Measurements from ENCODE around the gene CD59. TPM values are rescaled to one million over a fixed set of nuclear protein-coding genes. Genes with fewer than 3 reads are reported as not detected.
A peak's percentile ranks its signal among the peaks of the same experiment; 100 is the strongest.
"Not testable (repeated sequence)": the region's sequence is repeated elsewhere in the genome, so short reads cannot be mapped to it uniquely, and the experiment has no call there.

CD59 gene
- total RNA-seq, 2 experiments from 2014 or later, result 97.2 to 97.4 TPM

DNA sequence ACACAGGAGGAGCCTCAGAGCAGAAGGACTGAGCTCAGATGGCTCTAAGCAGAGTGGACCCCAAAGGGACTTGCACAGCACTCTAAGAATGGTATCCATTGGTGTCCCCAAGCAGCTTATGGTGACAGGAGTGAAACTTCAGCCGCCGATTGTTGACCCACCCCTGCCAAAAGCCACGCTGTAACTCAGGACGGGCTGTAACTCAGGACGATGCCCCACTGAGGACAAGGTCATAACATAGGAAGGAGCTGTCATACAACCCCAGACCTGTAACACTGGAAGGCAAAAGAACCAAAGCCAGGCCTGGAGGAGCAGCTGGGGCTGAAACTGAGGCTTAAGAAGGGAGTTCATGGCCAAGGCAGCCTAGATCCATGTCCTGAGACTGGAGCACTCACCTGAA, 14.2 kb downstream of the CD59 start:
- Mint-ChIP-seq H3K27me3 (peaks cover 2% of the 10 kb centered on the region), H3K4me1 (peaks cover 48% of the 10 kb centered on the region), H3K4me3 (no peak overlapping the region), H3K36me3 (ENCODE audit: low read depth) (peaks cover 17% of the 10 kb centered on the region), H3K27ac (peak overlapping the region; percentile 36), H3K9me3 (no peaks in the 10 kb centered on the region)
- ChIA-PET CTCF (interaction anchor here (1.5 kb wide), 1 partner anchor 15 kb away, joined by 3 read pairs; no protein-coding TSS in a partner anchor), POLR2A (no interaction called here)
- DNase-seq, result no peak

DNA sequence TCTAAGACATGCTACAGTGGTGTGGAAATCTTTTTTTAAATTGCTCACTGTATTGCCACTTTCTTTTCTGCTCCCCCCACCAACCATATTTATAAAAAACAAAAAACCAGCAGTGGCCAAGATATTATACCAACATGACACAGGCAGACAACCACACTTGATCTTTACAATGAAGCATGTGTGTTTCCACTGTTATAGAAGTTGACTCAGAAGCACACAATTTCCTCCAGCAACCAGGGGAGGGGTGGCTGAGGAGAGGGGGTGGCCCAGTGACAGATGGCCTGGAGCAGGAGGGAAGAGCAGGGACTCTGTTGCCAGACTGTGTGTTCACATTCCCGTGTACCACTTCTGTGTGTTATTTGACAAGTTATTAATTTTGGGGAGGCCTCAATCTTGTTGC, 14.8 kb downstream of the CD59 start:
- H3K4me1 Mint-ChIP-seq, result peaks cover 50% of the 10 kb centered on the region
- POLR2A ChIA-PET, result no interaction called here
- H3K36me3 Mint-ChIP-seq (ENCODE audit: low read depth), result peaks cover 17% of the 10 kb centered on the region
- H3K9me3 Mint-ChIP-seq, result no peaks in the 10 kb centered on the region
- no peak overlapping the region for H3K4me3 Mint-ChIP-seq
- CTCF ChIA-PET, result no interaction called here
- H3K27ac Mint-ChIP-seq, result no peak overlapping the region
- H3K27me3 Mint-ChIP-seq, result peaks cover 2% of the 10 kb centered on the region
- no peak for DNase-seq

DNA sequence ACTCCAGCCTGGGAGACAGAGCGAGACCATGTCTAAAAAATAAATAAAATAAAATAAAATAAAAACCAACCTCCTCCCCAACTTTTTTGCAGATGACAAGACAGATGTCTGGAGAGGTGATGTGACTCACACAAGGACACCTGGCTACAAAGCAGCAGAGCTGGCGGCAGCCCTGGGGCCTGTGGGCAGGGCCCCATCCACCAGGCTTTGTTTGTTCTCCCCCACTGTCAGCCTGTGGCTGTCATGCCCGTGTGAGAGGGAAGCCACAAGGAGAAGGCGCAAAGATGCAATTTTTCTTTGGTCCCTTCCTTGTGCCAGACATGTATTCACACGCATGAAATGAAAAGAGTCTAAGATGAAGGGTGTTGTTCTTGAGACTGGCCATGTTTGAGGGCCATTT, 16.6 kb downstream of the CD59 start:
- Mint-ChIP-seq H3K27me3 (no peaks in the 10 kb centered on the region), H3K9me3 (no peaks in the 10 kb centered on the region), H3K4me3 (no peak overlapping the region), H3K36me3 (ENCODE audit: low read depth) (peaks cover 15% of the 10 kb centered on the region), H3K4me1 (peaks cover 41% of the 10 kb centered on the region), H3K27ac (no peak overlapping the region)
- no peak for DNase-seq
- CTCF ChIA-PET, result interaction anchor here (1.5 kb wide), 1 partner anchor 23 kb away, joined by 7 read pairs; no protein-coding TSS in a partner anchor
- POLR2A ChIA-PET, result no interaction called here

DNA sequence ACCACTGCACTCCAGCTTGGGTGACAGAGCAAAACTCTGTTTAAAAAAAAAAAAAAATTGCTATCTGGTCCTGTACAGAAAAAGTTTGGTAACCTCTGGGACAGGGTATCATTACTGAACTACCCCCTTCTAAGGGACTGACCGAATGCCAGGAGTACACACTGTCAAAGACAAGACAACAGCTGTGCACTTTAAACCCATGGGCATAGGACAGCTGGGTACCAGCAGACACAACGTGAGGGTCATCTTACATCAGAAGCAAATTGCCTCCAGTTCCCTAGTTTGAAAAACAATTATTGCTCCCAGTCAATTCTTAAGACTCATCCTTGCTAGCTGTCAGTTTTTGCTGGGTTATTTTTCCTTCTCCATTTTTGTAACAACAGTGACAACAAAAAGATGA, 17.8 kb downstream of the CD59 start:
- POLR2A ChIA-PET, result no interaction called here
- CTCF ChIA-PET, result interaction anchor here (0.7 to 1.1 kb wide), 2 partner anchors 39 to 399 kb away, joined by 5 to 8 read pairs; no protein-coding TSS in a partner anchor
- no peak for DNase-seq
- H3K27me3 Mint-ChIP-seq, result no peaks in the 10 kb centered on the region
- H3K4me1 Mint-ChIP-seq, result peaks cover 31% of the 10 kb centered on the region
- H3K9me3 Mint-ChIP-seq, result no peaks in the 10 kb centered on the region
- peaks cover 17% of the 10 kb centered on the region for H3K36me3 Mint-ChIP-seq (ENCODE audit: low read depth)
- H3K27ac Mint-ChIP-seq, result no peak overlapping the region
- no peak overlapping the region for H3K4me3 Mint-ChIP-seq

DNA sequence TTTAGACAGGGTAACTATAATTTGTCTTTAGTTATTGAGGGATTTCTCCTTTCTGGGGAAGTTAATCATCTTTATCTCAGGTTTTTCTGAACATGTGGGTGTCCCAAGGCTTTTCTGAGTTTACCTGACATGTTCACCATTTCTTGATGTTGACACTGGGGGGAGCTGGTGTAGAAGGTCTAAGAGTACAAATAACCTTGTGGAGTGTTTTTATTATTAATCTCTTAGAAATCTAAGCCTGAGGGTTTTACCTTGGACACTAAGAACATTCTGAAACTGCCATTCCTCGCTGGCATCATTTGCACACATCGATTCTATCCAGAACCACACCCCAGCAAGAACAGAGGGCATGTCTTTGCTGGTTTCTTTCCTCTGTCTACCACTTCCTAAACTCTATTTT, 20.0 kb downstream of the CD59 start:
- Mint-ChIP-seq H3K36me3 (ENCODE audit: low read depth) (peaks cover 10% of the 10 kb centered on the region), H3K4me1 (peaks cover 10% of the 10 kb centered on the region), H3K27ac (no peak overlapping the region), H3K9me3 (no peaks in the 10 kb centered on the region), H3K27me3 (no peaks in the 10 kb centered on the region), H3K4me3 (no peak overlapping the region)
- peak; percentile 25 for DNase-seq
- ChIA-PET CTCF (interaction anchor here (0.6 to 3.0 kb wide), 7 partner anchors 10 to 91 kb away, joined by 3 to 22 read pairs (median 3); no protein-coding TSS in a partner anchor), POLR2A (no interaction called here)

DNA sequence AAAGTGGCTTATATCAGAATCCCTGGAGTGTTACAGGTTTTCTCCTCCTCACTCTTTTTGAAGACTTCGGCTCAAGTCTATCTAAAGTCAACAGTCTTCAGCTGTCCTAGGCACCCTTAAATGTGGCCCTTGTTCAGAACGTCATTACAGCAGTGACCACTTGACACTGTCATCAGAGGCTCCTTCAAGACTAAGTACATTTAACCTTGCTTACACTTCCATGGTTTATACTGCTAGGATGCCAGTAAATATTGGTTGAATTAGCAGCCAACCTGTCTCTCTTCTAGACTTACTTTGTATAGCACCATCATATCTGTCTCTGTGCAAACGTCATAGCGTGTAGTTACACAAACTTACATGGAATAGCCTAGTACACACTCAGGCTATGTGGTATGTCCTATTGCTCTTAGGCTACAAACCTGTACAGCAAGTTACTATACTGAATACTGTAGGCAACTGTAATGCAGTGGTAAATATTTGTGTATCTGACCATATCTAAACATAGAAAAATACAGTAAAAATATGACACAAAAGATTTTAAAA, 22.3 kb downstream of the CD59 start:
- ChIA-PET CTCF (interaction anchor here (0.6 to 1.0 kb wide), 2 partner anchors 28 to 125 kb away, joined by 3 read pairs; no protein-coding TSS in a partner anchor), POLR2A (no interaction called here)
- peaks cover 7% of the 10 kb centered on the region for H3K36me3 Mint-ChIP-seq (ENCODE audit: low read depth)
- no peak overlapping the region for H3K27ac Mint-ChIP-seq
- no peak for DNase-seq
- no peaks in the 10 kb centered on the region for H3K27me3 Mint-ChIP-seq
- no peak overlapping the region for H3K4me3 Mint-ChIP-seq
- H3K9me3 Mint-ChIP-seq, result no peaks in the 10 kb centered on the region
- H3K4me1 Mint-ChIP-seq, result peaks cover 1% of the 10 kb centered on the region

DNA sequence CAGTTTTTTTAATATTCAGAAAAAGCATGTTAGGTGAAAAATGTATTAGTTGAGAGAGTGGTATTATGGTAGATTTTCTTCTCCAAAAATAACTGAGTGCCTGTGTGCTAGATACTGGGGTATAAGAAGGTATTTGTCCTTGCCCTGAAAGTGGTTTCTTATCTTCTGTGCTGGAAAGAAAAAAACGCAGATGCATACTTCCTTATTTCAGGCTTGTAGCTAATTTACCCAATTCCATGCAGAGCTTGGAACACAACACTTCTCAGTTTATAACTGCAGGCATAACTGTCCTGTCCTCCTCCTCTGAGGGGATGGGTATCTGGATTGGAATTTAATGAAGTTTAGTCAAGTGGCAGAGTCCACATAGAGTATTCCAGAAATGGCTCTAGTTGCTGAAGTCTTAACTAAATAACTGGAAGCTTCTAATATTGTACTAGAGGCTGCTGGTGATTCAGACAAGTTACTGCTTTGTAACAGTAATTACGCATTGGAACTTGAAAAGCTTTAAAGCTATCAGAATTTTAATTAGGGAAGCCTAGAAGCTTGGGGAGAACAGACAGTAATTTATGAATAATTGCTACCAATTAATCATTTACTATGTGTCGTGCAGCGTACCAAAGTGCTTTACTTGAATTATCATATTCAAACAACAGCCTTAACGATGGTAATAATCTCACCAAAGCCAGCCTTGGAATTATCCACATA, 22.9 kb downstream of the CD59 start:
- Mint-ChIP-seq H3K27me3 (no peaks in the 10 kb centered on the region), H3K4me3 (no peak overlapping the region), H3K4me1 (peaks cover 1% of the 10 kb centered on the region), H3K9me3 (no peaks in the 10 kb centered on the region), H3K36me3 (ENCODE audit: low read depth) (peaks cover 11% of the 10 kb centered on the region), H3K27ac (no peak overlapping the region)
- no peak for DNase-seq
- POLR2A ChIA-PET, result no interaction called here
- CTCF ChIA-PET, result interaction anchor here (1.0 kb wide), 1 partner anchor 29 kb away, joined by 3 read pairs; no protein-coding TSS in a partner anchor

DNA sequence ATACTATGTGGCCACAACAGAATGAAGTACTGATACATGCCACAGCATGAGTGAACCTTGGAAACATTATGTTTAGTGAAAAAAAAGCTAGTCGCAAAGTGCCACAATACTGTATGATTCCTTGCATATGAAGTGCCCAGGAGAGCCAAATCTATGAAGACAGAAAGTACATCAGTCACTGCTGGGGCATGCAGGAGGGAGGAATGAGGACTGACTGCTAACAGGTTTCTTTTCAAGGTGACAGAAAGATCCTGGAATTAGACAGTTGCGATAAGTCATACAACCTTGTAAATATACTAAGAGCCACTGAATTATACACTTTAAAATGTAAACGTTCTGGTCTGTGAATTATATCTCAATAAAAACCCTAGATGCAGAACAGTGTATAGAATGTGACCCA, 23.8 kb downstream of the CD59 start:
- no peak overlapping the region for H3K27ac Mint-ChIP-seq
- no peak overlapping the region for H3K4me3 Mint-ChIP-seq
- CTCF ChIA-PET, result no interaction called here
- peaks cover 11% of the 10 kb centered on the region for H3K36me3 Mint-ChIP-seq (ENCODE audit: low read depth)
- DNase-seq, result no peak
- no peaks in the 10 kb centered on the region for H3K27me3 Mint-ChIP-seq
- peaks cover 1% of the 10 kb centered on the region for H3K4me1 Mint-ChIP-seq
- H3K9me3 Mint-ChIP-seq, result no peaks in the 10 kb centered on the region
- POLR2A ChIA-PET, result no interaction called here

DNA sequence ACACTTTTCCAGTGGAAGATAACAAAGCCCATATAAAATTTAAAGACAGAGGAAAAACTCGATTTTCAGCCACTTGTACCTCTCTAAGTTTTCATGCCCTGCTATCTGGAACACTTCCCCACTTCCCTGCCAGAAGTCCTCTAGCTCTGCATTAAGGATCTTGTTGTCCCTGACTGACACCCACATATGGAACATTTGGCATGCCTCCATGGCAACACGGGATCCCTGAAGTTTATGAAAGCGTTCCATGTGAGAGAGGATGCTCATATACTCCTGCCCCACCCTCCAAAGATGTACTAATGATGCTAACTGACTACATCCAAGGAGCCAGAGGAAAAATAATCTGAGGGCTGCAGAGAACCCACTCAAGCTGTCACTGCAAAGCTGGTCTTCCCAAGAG, 26.8 kb downstream of the CD59 start:
- no peaks in the 10 kb centered on the region for H3K27me3 Mint-ChIP-seq
- CTCF ChIA-PET, result interaction anchor here (1.2 to 1.5 kb wide), 3 partner anchors 9 to 33 kb away, joined by 3 read pairs; no protein-coding TSS in a partner anchor
- H3K4me3 Mint-ChIP-seq, result no peak overlapping the region
- H3K4me1 Mint-ChIP-seq, result peaks cover 12% of the 10 kb centered on the region
- H3K36me3 Mint-ChIP-seq (ENCODE audit: low read depth), result peaks cover 16% of the 10 kb centered on the region
- no peak for DNase-seq
- H3K9me3 Mint-ChIP-seq, result no peaks in the 10 kb centered on the region
- H3K27ac Mint-ChIP-seq, result no peak overlapping the region
- POLR2A ChIA-PET, result no interaction called here

DNA sequence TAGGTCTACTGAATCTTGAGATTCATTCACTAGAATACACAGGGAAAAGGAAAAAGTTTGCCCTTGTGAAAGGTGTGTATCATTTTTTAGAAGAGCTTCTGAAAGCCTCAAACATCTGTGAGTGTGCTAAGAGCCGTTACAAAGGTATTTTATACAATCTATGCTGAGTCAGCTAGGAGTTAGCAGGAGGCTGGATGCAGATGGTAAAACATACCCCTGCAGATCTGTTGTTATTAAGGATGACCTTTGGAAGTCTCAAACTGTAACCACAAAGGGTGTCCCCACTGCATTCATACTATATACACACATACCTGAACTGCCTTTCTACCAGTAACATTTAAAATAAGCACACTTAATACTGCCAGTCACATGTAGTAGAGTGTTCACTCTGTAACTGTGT, 27.2 kb downstream of the CD59 start:
- Mint-ChIP-seq H3K4me3 (no peak overlapping the region), H3K9me3 (no peaks in the 10 kb centered on the region), H3K27me3 (no peaks in the 10 kb centered on the region), H3K4me1 (peaks cover 12% of the 10 kb centered on the region), H3K36me3 (ENCODE audit: low read depth) (peaks cover 14% of the 10 kb centered on the region), H3K27ac (no peak overlapping the region)
- DNase-seq, result no peak
- CTCF ChIA-PET, result interaction anchor here (0.7 to 1.7 kb wide), 3 partner anchors 9 to 592 kb away, joined by 3 to 5 read pairs (median 4); no protein-coding TSS in a partner anchor
- POLR2A ChIA-PET, result no interaction called here

DNA sequence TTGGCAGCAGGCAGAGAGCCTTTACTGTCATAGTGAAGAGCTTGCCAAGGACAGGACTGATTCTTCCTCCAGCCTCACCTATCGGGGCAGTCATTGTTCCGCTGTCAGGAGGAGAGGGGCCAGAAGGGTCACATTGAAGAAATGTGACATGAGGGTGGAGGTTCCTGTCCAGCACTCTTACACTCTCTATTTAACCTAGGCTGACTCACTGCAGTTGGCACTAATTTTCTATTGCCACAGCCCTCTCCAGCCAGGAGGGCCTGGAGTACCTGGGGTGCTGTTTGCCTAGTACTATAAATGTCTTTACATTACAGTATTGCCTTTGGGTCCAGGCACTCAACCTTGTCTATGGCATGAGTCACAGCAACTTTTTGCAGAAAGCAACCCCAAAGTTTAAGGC, 28.4 kb downstream of the CD59 start:
- H3K27me3 Mint-ChIP-seq, POLR2A ChIA-PET, H3K4me3 Mint-ChIP-seq, H3K9me3 Mint-ChIP-seq, DNase-seq, H3K27ac Mint-ChIP-seq: not testable (repeated sequence)
- H3K36me3 Mint-ChIP-seq (ENCODE audit: low read depth), result peaks cover 14% of the 10 kb centered on the region
- peaks cover 12% of the 10 kb centered on the region for H3K4me1 Mint-ChIP-seq
- CTCF ChIA-PET, result interaction anchor here (1.7 to 4.7 kb wide), 3 partner anchors 8 to 35 kb away, joined by 4 to 22 read pairs (median 5); no protein-coding TSS in a partner anchor

DNA sequence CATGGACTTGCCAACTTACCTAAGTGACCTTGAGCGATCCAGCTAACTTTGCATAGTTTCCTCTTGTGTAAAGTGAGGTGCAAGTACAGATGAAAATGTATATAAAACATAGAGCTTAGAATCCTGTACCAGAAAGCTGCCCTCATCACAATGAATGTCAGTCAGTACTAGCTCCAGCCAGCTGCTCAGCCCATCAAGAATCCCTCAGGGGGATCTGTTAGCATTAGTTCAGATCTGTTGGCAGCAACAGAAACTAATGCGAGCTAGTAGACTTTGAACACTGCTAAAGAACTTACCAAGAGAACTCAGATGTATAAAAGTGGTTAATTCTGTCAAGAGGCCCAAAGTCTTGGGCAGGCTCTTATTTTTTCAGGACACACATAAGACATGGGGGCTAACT, 29.3 kb downstream of the CD59 start:
- no peak overlapping the region for H3K4me3 Mint-ChIP-seq
- no peaks in the 10 kb centered on the region for H3K9me3 Mint-ChIP-seq
- CTCF ChIA-PET, result interaction anchor here (0.6 to 4.7 kb wide), 5 partner anchors 9 to 36 kb away, joined by 3 to 22 read pairs (median 3); no protein-coding TSS in a partner anchor
- POLR2A ChIA-PET, result no interaction called here
- no peaks in the 10 kb centered on the region for H3K27me3 Mint-ChIP-seq
- H3K4me1 Mint-ChIP-seq, result peaks cover 13% of the 10 kb centered on the region
- DNase-seq, result no peak
- H3K27ac Mint-ChIP-seq, result peak overlapping the region; percentile 74
- H3K36me3 Mint-ChIP-seq (ENCODE audit: low read depth), result peaks cover 14% of the 10 kb centered on the region

DNA sequence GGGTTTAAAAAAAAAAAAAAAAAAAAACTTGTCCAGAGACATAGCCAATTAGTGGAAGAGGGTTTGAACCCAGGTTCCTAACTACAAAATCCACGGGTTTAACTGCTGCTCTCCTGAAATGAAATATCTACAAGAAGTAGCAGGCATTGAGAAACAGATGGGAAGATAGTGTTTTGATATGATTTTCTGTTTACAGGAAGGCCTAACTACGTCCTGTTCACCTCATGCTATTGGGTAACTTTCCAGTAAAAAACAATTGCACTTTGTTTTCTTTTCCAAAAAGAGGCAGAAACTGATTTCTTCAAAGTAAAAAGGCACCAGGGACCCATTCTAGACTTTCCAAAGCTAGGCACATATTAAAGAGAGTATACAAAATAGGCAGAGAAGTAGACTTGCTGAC, 29.7 kb downstream of the CD59 start:
- Mint-ChIP-seq H3K4me3 (no peak overlapping the region), H3K4me1 (peaks cover 15% of the 10 kb centered on the region), H3K27ac (peak overlapping the region; percentile 74), H3K9me3 (no peaks in the 10 kb centered on the region), H3K36me3 (ENCODE audit: low read depth) (peaks cover 14% of the 10 kb centered on the region), H3K27me3 (peaks cover 2% of the 10 kb centered on the region)
- ChIA-PET CTCF (interaction anchor here (0.6 to 4.7 kb wide), 5 partner anchors 10 to 36 kb away, joined by 3 to 22 read pairs (median 3); no protein-coding TSS in a partner anchor), POLR2A (no interaction called here)
- no peak for DNase-seq
